Subcutaneous adipose tissue (tissue), 4 donors: ENCODE data around the gene SRA1. TPM values are rescaled to one million over a fixed set of nuclear protein-coding genes. Genes with fewer than 3 reads are reported as not detected.

ENCODE experiments used
- total RNA-seq, 4 donors: library from RNA; depleted of rRNA; stranded (reverse); fragments of >200 nt; gene quantifications; one replicate each; pipeline ENCODE4 v1.1.0, GENCODE V29; 2016
- TF ChIP-seq, protein P1 (sequence below): fragments of 450-650 bp; IDR thresholded peaks from one replicate; pipeline ENCODE4 v1.5.1; 2016; ENCODE audit warnings: low read depth, mild to moderate bottlenecking, control low read depth, antibody characterized with exemption, moderate library complexity

SRA1 gene
- total RNA-seq, 4 donors from 2014 or later: 12.4 to 33.3 (median 14.7) TPM

DNA sequence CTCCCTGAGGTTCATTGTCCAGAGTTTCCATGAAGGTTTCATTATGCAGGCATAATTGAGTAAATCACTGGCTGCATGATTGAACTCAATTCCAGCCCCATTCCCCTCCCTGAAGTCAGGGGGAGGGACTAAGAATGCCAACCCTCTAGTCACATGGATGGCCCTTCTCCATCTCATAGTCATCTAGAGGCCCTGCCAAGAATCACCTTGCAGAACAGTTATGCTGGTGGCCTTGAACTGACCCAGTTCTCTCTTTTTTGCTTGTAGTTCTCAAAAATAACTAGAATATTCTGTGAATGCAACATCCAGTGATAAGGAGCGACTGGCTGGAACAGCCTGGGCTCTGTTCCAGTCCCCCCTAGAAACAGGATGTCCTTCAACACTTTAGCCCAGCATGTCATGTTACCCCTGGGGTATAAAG is 39.1 kb upstream of the SRA1 start:
- TF ChIP-seq, protein P1, sequence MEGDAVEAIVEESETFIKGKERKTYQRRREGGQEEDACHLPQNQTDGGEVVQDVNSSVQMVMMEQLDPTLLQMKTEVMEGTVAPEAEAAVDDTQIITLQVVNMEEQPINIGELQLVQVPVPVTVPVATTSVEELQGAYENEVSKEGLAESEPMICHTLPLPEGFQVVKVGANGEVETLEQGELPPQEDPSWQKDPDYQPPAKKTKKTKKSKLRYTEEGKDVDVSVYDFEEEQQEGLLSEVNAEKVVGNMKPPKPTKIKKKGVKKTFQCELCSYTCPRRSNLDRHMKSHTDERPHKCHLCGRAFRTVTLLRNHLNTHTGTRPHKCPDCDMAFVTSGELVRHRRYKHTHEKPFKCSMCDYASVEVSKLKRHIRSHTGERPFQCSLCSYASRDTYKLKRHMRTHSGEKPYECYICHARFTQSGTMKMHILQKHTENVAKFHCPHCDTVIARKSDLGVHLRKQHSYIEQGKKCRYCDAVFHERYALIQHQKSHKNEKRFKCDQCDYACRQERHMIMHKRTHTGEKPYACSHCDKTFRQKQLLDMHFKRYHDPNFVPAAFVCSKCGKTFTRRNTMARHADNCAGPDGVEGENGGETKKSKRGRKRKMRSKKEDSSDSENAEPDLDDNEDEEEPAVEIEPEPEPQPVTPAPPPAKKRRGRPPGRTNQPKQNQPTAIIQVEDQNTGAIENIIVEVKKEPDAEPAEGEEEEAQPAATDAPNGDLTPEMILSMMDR: no peak

DNA sequence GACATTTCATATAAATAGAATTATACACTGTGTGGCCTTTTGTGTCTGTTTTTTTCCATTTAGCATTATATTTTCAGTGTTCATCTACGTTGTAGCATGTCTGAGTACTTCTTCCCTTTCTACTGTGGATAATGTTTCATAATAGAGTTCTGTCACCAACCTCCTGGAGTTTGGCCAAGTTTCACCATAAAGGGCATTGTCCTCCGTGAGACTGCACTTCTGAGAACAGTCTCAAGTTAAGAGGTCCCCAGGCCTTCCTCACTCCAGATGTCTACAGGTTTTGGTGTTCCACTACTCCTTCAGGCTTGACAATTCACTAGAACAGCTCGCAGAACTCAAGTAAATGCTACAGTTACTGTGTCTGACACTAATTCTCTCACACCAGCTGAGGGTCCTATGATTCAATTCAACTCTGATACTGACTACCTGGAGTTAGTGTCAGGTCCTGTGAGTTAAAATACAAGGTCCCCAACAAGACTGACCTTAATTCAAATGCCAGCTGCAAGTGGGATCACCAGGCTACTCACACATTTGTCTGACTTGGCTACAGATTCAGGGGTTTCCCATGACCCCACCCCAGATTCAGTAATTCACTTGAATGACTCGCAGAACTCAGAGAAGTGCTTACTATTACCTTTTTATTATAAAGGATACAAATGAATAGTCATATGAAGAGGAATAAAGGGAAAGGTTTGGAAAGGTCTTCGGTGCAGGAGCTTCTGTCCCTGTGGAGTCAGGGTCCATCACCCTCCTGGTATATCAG is 38.4 kb upstream of the SRA1 start:
- TF ChIP-seq, protein P1: no peak

DNA sequence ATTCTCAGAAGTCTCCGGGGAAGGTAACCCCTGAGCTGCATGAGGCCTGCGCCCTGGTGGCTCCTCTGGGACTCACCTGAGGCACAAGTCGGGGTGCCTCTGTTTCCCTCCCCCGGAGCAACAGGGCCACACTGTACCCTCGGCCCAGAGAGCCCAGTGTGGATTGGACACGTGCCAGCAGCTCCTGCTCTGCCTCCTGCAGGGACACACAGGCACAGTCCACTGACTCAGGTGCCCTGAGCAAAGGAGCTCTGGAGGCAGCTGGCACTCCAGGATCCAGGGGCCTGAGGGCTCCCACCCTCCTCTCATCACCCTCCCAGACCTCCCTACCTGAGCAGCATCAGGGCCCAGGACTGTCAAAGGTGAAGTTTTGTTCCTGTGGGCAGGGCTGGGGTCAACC is 36.9 kb upstream of the SRA1 start:
- TF ChIP-seq, protein P1: no peak

DNA sequence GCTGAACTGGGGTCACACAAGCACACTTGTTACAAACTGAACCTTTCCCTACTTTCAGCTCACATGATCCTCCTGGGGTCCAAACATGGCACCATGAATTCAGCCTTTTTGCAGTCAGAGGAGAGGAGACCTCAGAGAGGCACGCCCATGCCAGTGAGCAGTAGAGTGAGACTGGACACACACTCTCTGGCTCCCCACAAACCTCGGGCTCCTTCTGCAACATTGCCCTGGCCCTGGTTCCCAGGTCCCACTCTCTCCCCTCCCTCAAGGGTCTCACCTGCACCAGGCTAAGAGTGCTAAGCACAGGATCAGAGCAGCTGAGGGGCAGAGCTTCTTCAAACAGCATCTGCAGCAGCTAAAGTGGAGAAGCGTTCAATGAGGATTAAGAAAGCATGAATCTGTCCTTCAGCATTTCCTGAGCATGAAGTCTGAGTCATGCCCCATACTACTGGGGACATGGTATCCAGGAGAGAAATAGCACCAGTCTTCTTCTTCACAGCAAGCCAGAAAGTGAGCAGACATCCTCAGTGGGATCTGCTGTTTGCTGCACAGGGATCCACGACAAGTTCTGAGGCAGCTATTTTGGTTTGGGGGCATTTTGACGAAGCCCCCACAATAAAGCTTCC is 34.6 kb upstream of the SRA1 start:
- TF ChIP-seq, protein P1: no peak

DNA sequence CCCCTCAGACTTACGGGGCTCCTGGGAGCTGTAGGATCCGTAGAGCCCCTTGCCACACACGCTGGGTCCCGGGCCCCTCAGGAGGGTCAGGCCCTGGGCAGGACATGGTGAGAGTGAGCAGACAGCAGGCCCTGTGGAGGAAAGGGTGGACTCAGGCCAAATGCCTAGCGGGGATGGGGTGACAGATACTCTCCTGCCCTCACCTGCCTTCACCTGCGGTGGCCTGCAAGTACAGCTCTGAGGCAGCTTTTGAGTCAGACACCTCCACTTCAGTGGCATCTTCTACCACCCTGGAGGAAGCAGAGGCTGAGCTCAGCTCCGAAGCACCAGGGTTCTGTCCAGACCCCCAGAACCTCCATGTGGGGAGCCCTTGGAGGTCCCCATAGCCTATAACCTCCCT is 33.6 kb upstream of the SRA1 start:
- TF ChIP-seq, protein P1: no peak

DNA sequence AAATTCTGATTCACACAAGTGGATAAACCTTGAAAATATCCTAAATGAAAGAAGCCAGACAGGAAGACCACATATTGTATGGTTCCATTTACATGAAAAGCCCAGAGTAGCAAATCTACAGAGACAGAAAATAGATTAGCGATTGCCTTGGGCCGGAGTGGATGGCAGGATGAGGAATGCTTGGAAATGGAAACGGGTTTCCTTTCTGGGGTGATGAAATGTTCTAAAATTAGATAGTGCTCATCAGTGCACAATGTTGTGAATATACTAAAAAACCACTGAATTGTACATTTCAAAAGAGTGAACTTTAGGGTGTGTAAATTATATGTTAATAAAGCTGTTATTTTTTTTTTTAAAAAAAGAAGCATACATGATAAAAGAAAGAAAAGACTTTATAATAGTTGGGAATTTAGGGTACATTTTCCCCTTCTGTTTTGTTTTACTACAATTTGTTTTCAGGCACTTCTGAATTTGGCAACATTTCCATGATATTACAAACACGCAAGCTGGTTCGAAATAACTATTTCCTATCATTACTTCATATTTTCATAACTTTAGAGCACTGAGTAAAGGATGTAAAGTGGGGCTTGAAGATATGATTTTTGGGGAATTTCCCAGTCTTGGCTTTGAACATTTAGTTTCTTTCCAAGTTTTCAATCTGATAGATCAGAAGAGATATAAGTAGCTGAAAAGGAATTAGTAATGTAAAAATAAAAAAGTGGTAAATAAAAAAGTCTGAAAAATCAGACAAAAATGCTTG is 31.2 kb upstream of the SRA1 start:
- TF ChIP-seq, protein P1: no peak

DNA sequence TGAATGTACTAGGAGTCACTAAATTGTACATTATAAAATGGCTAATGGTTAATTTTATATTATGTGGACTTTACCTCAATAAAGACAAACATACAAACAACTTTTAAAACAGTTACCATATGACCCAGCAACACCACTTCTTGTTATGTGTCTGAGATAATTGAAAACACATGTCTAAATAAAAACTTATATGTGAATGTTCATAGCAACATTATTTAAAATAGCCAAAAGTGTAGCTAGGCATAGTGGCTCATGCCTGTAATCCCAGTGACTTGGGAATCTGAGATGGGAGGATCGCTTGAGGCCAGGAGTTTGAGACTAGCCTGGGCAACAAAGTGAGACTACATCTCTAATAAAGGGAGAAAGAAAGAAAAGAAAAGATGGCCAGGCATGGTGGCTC is 30.2 kb upstream of the SRA1 start:
- TF ChIP-seq, protein P1: no peak
